Progenitor cell of endocrine pancreas (in vitro differentiated cells): ENCODE data around the gene NUDT5. TPM values are rescaled to one million over a fixed set of nuclear protein-coding genes. Genes with fewer than 3 reads are reported as not detected.

Experiments used
- DNase-seq: peaks from one replicate; pipeline ENCODE4 v3.0.0; 2021; ENCODE audit warnings: low spot score; ENCODE audit not compliant: unreplicated experiment
- H3K27ac Mint-ChIP-seq: 2 replicates; pipeline ENCODE4 v1.8.0; 2021; ENCODE audit warnings: mild to moderate bottlenecking, moderate library complexity, mixed read lengths
- H3K27me3 Mint-ChIP-seq: 2 replicates; pipeline ENCODE4 v1.8.0; 2021; ENCODE audit warnings: mixed read lengths
- H3K36me3 Mint-ChIP-seq: 2 replicates; pipeline ENCODE4 v1.8.0; 2022; ENCODE audit warnings: mixed read lengths; ENCODE audit not compliant: insufficient read depth
- H3K4me1 Mint-ChIP-seq: 2 replicates; pipeline ENCODE4 v1.8.0; 2021; ENCODE audit warnings: low read depth, mixed read lengths
- H3K4me3 Mint-ChIP-seq: 2 replicates; pipeline ENCODE4 v1.8.0; 2021; ENCODE audit warnings: low read depth, mild to moderate bottlenecking, moderate library complexity, mixed read lengths
- H3K9me3 Mint-ChIP-seq: 2 replicates; pipeline ENCODE4 v1.8.0; 2021; ENCODE audit warnings: low read depth, mixed read lengths
- CTCF ChIP-seq: fragments of 200-600 bp; sonication (generic); IDR thresholded peaks from one replicate; pipeline ENCODE4 v1.5.0; 2021; ENCODE audit warnings: antibody characterized with exemption, mild to moderate bottlenecking; ENCODE audit not compliant: unreplicated experiment
- long read RNA-seq: library from polyadenylated mRNA; unstranded; transcript quantifications from one replicate; pipeline ENCODE4 v2.0.0, GENCODE V29; 2020
- total RNA-seq: library from RNA; stranded (reverse); gene quantifications from 2 replicates; pipeline ENCODE4 v1.2.1, GENCODE V29; 2021

NUDT5 gene
- total RNA-seq = 56.5 and 63.3 TPM in 2 replicates
- long read RNA-seq, partial matches to known transcripts = 17 of 32 reads
- long read RNA-seq, other reads (novel, unspliced or antisense) = 14 of 32 reads

- no peaks in the 10 kb centered on the region for H3K27me3 Mint-ChIP-seq
- peak within 1 kb of the TSS; percentile 97 for H3K4me3 Mint-ChIP-seq
- peaks cover 21% of the 10 kb centered on the region for H3K4me1 Mint-ChIP-seq
- peak within 1 kb of the TSS; percentile 92 for H3K27ac Mint-ChIP-seq
- DNase-seq = peak; percentile 56
- peak; percentile 17 for TF ChIP-seq CTCF
- H3K9me3 Mint-ChIP-seq = no peaks in the 10 kb centered on the region
- H3K36me3 Mint-ChIP-seq = peaks cover 6% of the 10 kb centered on the region
Measured at GRCh38 chr10:12195603-12196506, at the start of gene NUDT5, which contains the start of gene CDC123. NUDT5 (minus strand) TSS chr10:12195891; CDS start chr10:12186291, 9,600 bp downstream. CDC123 (plus strand) TSS chr10:12196188; CDS start chr10:12196246, 58 bp downstream.

GRCh38 chr10:12243864-12244620 is 48.4 kb upstream of the NUDT5 start:
- Mint-ChIP-seq H3K9me3 (no peaks in the 10 kb centered on the region), H3K27me3 (no peaks in the 10 kb centered on the region), H3K36me3 (peaks cover 25% of the 10 kb centered on the region), H3K4me1 (no peaks in the 10 kb centered on the region), H3K27ac (peak overlapping the region; percentile 80), H3K4me3 (no peak overlapping the region)
- DNase-seq = no peak
- TF ChIP-seq CTCF = no peak

- H3K4me3 Mint-ChIP-seq = no peak overlapping the region
- H3K9me3 Mint-ChIP-seq = no peaks in the 10 kb centered on the region
- DNase-seq = no peak
- H3K4me1 Mint-ChIP-seq = no peaks in the 10 kb centered on the region
- H3K36me3 Mint-ChIP-seq = peaks cover 29% of the 10 kb centered on the region
- H3K27ac Mint-ChIP-seq = peak overlapping the region; percentile 71
- H3K27me3 Mint-ChIP-seq = no peaks in the 10 kb centered on the region
- no peak for TF ChIP-seq CTCF
Measured at GRCh38 chr10:12241810-12242529, 46.3 kb upstream of the NUDT5 start.

GRCh38 chr10:12238821-12239220 is 43.1 kb upstream of the NUDT5 start:
- DNase-seq = no peak
- H3K4me1 Mint-ChIP-seq = peaks cover 4% of the 10 kb centered on the region
- no peak for TF ChIP-seq CTCF
- peaks cover 30% of the 10 kb centered on the region for H3K36me3 Mint-ChIP-seq
- H3K4me3 Mint-ChIP-seq = no peak overlapping the region
- H3K27ac Mint-ChIP-seq = no peak overlapping the region
- no peaks in the 10 kb centered on the region for H3K27me3 Mint-ChIP-seq
- no peaks in the 10 kb centered on the region for H3K9me3 Mint-ChIP-seq
